GM23338 (cell line): ENCODE measurements around the gene ABAT. TPM values are rescaled to one million over a fixed set of nuclear protein-coding genes. Genes with fewer than 3 reads are reported as not detected.

Experiments used
- ATAC-seq: fragments of 200-7000 bp; cut with Tn5 transposase; 3 replicates; pipeline ENCODE4 v1.9.1; 2020
- DNase-seq: peaks from one replicate; pipeline ENCODE4 v3.0.0-alpha.2; 2015; ENCODE audit warnings: low spot score
- H2AFZ ChIP-seq: fragments of 200-600 bp; sonication (generic); 2 replicates; pipeline ENCODE4 v1.8.0; 2016; ENCODE audit warnings: antibody characterized with exemption, mild to moderate bottlenecking, moderate library complexity
- H3F3A ChIP-seq: fragments of 200-600 bp; sonication (generic); replicated peaks from 2 replicates; pipeline ENCODE4 v1.8.0; 2017; ENCODE audit warnings: antibody characterized with exemption, mixed run types, low read depth
- H3K27ac ChIP-seq: fragments of 200-600 bp; sonication (generic); 2 replicates; pipeline ENCODE4 v1.6.1; 2016; ENCODE audit warnings: low read depth
- H3K27me3 ChIP-seq: fragments of 200-600 bp; sonication (generic); 2 replicates; pipeline ENCODE4 v1.8.0; 2016; ENCODE audit warnings: mild to moderate bottlenecking, mixed run types, moderate library complexity; ENCODE audit not compliant: insufficient read depth
- H3K36me3 ChIP-seq: fragments of 200-600 bp; sonication (generic); 2 replicates; pipeline ENCODE4 v1.8.0; 2016; ENCODE audit warnings: mild to moderate bottlenecking; ENCODE audit not compliant: insufficient read depth
- H3K4me1 ChIP-seq: fragments of 200-600 bp; sonication (generic); 2 replicates; pipeline ENCODE4 v1.8.0; 2016; ENCODE audit warnings: mild to moderate bottlenecking, moderate library complexity; ENCODE audit not compliant: insufficient read depth
- H3K4me2 ChIP-seq: fragments of 200-600 bp; sonication (generic); 2 replicates; pipeline ENCODE4 v1.7.1; 2017; ENCODE audit warnings: mixed run types
- H3K4me3 ChIP-seq: fragments of 200-600 bp; sonication (generic); 2 replicates; pipeline ENCODE4 v1.6.1; 2016; ENCODE audit warnings: mixed run types
- H3K79me2 ChIP-seq: fragments of 200-600 bp; sonication (generic); replicated peaks from 2 replicates; pipeline ENCODE4 v1.8.0; 2017; ENCODE audit warnings: mild to moderate bottlenecking; ENCODE audit not compliant: insufficient read depth
- H3K9me2 ChIP-seq: fragments of 200-600 bp; sonication (generic); 2 replicates; pipeline ENCODE4 v1.8.0; 2017; ENCODE audit not compliant: insufficient read depth
- H4K20me1 ChIP-seq: fragments of 200-600 bp; sonication (generic); replicated peaks from 2 replicates; pipeline ENCODE4 v1.8.0; 2017; ENCODE audit warnings: mild to moderate bottlenecking; ENCODE audit not compliant: insufficient read depth
- H3K27ac Mint-ChIP-seq: 2 replicates; pipeline ENCODE4 v1.8.0; 2020; ENCODE audit warnings: inconsistent platforms, mild to moderate bottlenecking, moderate library complexity, mixed read lengths
- H3K27me3 Mint-ChIP-seq: 3 replicates; pipeline ENCODE4 v1.8.0; 2022; ENCODE audit warnings: low read depth, mild to moderate bottlenecking, moderate library complexity, mixed read lengths, inconsistent platforms; ENCODE audit not compliant: insufficient read depth, poor library complexity
- H3K36me3 Mint-ChIP-seq: 3 replicates; pipeline ENCODE4 v1.8.0; 2021; ENCODE audit warnings: low read depth, mild to moderate bottlenecking, inconsistent platforms, moderate library complexity, mixed read lengths
- H3K4me1 Mint-ChIP-seq: 3 replicates; pipeline ENCODE4 v1.8.0; 2020; ENCODE audit warnings: mild to moderate bottlenecking, inconsistent platforms, mixed read lengths
- H3K4me3 Mint-ChIP-seq: 3 replicates; pipeline ENCODE4 v1.8.0; 2021; ENCODE audit warnings: moderate library complexity, mild to moderate bottlenecking, inconsistent platforms, mixed read lengths
- H3K9me3 Mint-ChIP-seq: 3 replicates; pipeline ENCODE4 v1.8.0; 2020; ENCODE audit warnings: moderate library complexity, mild to moderate bottlenecking, inconsistent platforms, mixed read lengths
- CREB1 ChIP-seq: fragments of 250-450 bp; sonication (Bioruptor Pico); IDR thresholded peaks from 2 replicates; pipeline ENCODE4 v1.5.0; 2020; ENCODE audit warnings: low read depth, mild to moderate bottlenecking, moderate library complexity
- CTCF ChIP-seq, 2 experiments: fragments of 200-600 bp in 1 of 2; sonication (generic) in 1 of 2; conservative IDR thresholded peaks; 2 replicates each; pipeline versions ENCODE4 v1.5.1 to v1.6.1; 2016 to 2017; ENCODE audit warnings: antibody characterized with exemption in 2 of 2, low read depth in 2 of 2, mild to moderate bottlenecking in 2 of 2, moderate library complexity in 1 of 2
- ETS1 ChIP-seq: IDR thresholded peaks from 2 replicates; pipeline ENCODE4 v1.6.1; 2016; ENCODE audit warnings: antibody characterized with exemption
- EZH2 ChIP-seq: fragments of 200-600 bp; sonication (generic); IDR thresholded peaks from one replicate; pipeline ENCODE4 v1.8.0; 2017; ENCODE audit warnings: antibody characterized with exemption, mild to moderate bottlenecking, low read depth; ENCODE audit not compliant: unreplicated experiment
- EZH2phosphoT487 ChIP-seq: fragments of 200-600 bp; sonication (generic); IDR thresholded peaks from one replicate; pipeline ENCODE4 v1.8.1; 2018; ENCODE audit warnings: antibody characterized with exemption; ENCODE audit not compliant: unreplicated experiment
- JUNB ChIP-seq: IDR thresholded peaks from one replicate; pipeline ENCODE4 v1.6.1; 2016; ENCODE audit warnings: antibody characterized with exemption; ENCODE audit not compliant: unreplicated experiment
- NANOG ChIP-seq: IDR thresholded peaks from 2 replicates; pipeline ENCODE4 v1.6.1; 2016; ENCODE audit warnings: antibody characterized with exemption, borderline replicate concordance
- POLR2AphosphoS5 ChIP-seq: IDR thresholded peaks from 2 replicates; pipeline ENCODE4 v1.6.1; 2016; ENCODE audit warnings: antibody characterized with exemption, low read depth
- REST ChIP-seq: IDR thresholded peaks from one replicate; pipeline ENCODE4 v1.6.1; 2018; ENCODE audit warnings: antibody characterized with exemption; ENCODE audit not compliant: unreplicated experiment
- STAT1 ChIP-seq: IDR thresholded peaks from one replicate; pipeline ENCODE4 v1.6.1; 2016; ENCODE audit warnings: antibody characterized with exemption; ENCODE audit not compliant: unreplicated experiment
- ZNF114 ChIP-seq: fragments of 250-450 bp; sonication (Bioruptor Pico); IDR thresholded peaks from 2 replicates; pipeline ENCODE4 v1.5.0; 2020; ENCODE audit warnings: mild to moderate bottlenecking, moderate library complexity
- ZNF331 ChIP-seq: fragments of 250-450 bp; sonication (Bioruptor Pico); IDR thresholded peaks from 2 replicates; pipeline ENCODE4 v1.5.0; 2020; ENCODE audit warnings: low read depth, mild to moderate bottlenecking, moderate library complexity
- ZNF462 ChIP-seq: fragments of 250-450 bp; sonication (Bioruptor Pico); IDR thresholded peaks from 2 replicates; pipeline ENCODE4 v1.5.0; 2020; ENCODE audit warnings: mild to moderate bottlenecking, moderate library complexity
- polyA plus RNA-seq: library from polyadenylated mRNA; unstranded; fragments of >200 nt; fragmentation: Nextera tagmentation; extraction: Ambion mirVana; gene quantifications from 2 replicates; pipeline ENCODE4 v1.2.1, GENCODE V29; 2016
- total RNA-seq: library from RNA; depleted of rRNA; stranded (reverse); fragments of >200 nt; shearing (Covaris generic); gene quantifications from 2 replicates; pipeline ENCODE4 v1.2.3, GENCODE V29; 2014

The ABAT gene
- total and polyA plus RNA-seq, 2 experiments from 2014 or later, result 4.4 to 8.8 TPM

GRCh38 chr16:8808613-8809353, 134.4 kb downstream of the ABAT start:
- Histone ChIP-seq H3K4me3 (no peak overlapping the region), H2AFZ (no peak overlapping the region), H3F3A (peaks cover 16% of the 10 kb centered on the region; the same call in 1 of the 2 replicates), H3K4me2 (no peak overlapping the region), H4K20me1 (peaks cover 15% of the 10 kb centered on the region), H3K27ac (peak overlapping the region; percentile 14; the same call in 1 of the 2 replicates), H3K79me2 (peaks cover 39% of the 10 kb centered on the region), H3K27me3 (no peaks in the 10 kb centered on the region), H3K36me3 (peaks cover 77% of the 10 kb centered on the region), H3K9me2 (no peaks in the 10 kb centered on the region), H3K4me1 (no peaks in the 10 kb centered on the region)
- Mint-ChIP-seq H3K4me3 (no peak overlapping the region), H3K36me3 (peaks cover 95% of the 10 kb centered on the region), H3K27ac (no peak overlapping the region; the same call in 1 of the 2 replicates), H3K9me3 (no peaks in the 10 kb centered on the region; the same call in 2 of the 3 replicates), H3K27me3 (peaks cover 9% of the 10 kb centered on the region), H3K4me1 (no peaks in the 10 kb centered on the region)
- DNase-seq (no peak), ATAC-seq (no peak)
- TF ChIP-seq EZH2 (no peak), ZNF114 (CRISPR knock-in tag) (no peak), EZH2phosphoT487 (no peak), CTCF (conservative IDR thresholded peaks at IDR 0.05; ENCODE audit: low read depth in 2 of 2) (no peak), STAT1 (no peak), REST (no peak), POLR2AphosphoS5 (no peak), ZNF331 (CRISPR knock-in tag) (no peak), NANOG (no peak), ETS1 (no peak), CREB1 (no peak), ZNF462 (no peak), JUNB (no peak)
